Panc1 (cell line): Measurements from ENCODE around the gene EPX. TPM values are rescaled to one million over a fixed set of nuclear protein-coding genes. Genes with fewer than 3 reads are reported as not detected.

Experiments
- ATAC-seq: fragments of 200-7000 bp; cut with Tn5 transposase; 2 replicates; pipeline ENCODE4 v1.9.1; 2020; ENCODE audit warnings: mild to moderate bottlenecking, moderate library complexity
- BruUV-seq: library from RNA; stranded (reverse); fragments of 400-500 nt; replicated peaks from 2 replicates; lab custom pipeline; 2021; lab: Mats Ljungman, UMichigan
- CTCF ChIA-PET: fragments of 300-600 bp; sonication (Branson Sonifier 250); formaldehyde crosslinking; loops from one replicate; lab custom pipeline; 2022; ENCODE audit warnings: antibody characterized with exemption; lab: Charles Lee
- POLR2A ChIA-PET: fragments of 300-600 bp; sonication (Branson Sonifier 250); formaldehyde crosslinking; loops from one replicate; lab custom pipeline; 2022; ENCODE audit warnings: antibody characterized with exemption; lab: Charles Lee
- DNase-seq: peaks from one replicate; pipeline ENCODE4 v3.0.0-alpha.2; 2010; ENCODE audit warnings: low read depth, low spot score
- H3K27ac ChIP-seq: 2 replicates; pipeline ENCODE4 v1.5.1; 2011; ENCODE audit warnings: mild to moderate bottlenecking, low read length, inconsistent platforms
- H3K27me3 ChIP-seq: fragments of 200-500 bp; sonication (Bioruptor generic); 2 replicates; pipeline ENCODE4 v1.6.0; 2014; ENCODE audit warnings: low read length, inconsistent platforms; ENCODE audit not compliant: control insufficient read depth, insufficient read depth
- H3K36me3 ChIP-seq: fragments of 200-500 bp; sonication (Bioruptor generic); 2 replicates; pipeline ENCODE4 v1.5.1; 2014; ENCODE audit warnings: inconsistent platforms, mild to moderate bottlenecking, low read length, moderate library complexity; ENCODE audit not compliant: control insufficient read depth, insufficient read depth
- H3K4me1 ChIP-seq: 2 replicates; pipeline ENCODE4 v1.5.1; 2011; ENCODE audit warnings: inconsistent platforms, mild to moderate bottlenecking, low read length, moderate library complexity; ENCODE audit not compliant: control insufficient read depth, insufficient read depth
- H3K4me3 ChIP-seq, 2 experiments: 2 replicates each; pipeline ENCODE4 v1.5.1; 2011 to 2012; ENCODE audit warnings: low read depth in 2 of 2, low read length in 2 of 2, mild to moderate bottlenecking in 2 of 2, inconsistent platforms in 1 of 2, moderate library complexity in 1 of 2
- H3K9me3 ChIP-seq: fragments of 200-500 bp; sonication (Bioruptor generic); 2 replicates; pipeline ENCODE4 v1.5.1; 2014; ENCODE audit warnings: low read depth, mild to moderate bottlenecking, inconsistent platforms, low read length, moderate library complexity; ENCODE audit not compliant: control insufficient read depth, insufficient read depth
- POLR2AphosphoS5 ChIP-seq: IDR thresholded peaks from 2 replicates; pipeline ENCODE4 v1.6.1; 2012; ENCODE audit warnings: mild to moderate bottlenecking, low read depth, low read length, moderate library complexity
- SIN3A ChIP-seq: IDR thresholded peaks from 2 replicates; pipeline ENCODE4 v1.6.1; 2012; ENCODE audit warnings: low read depth, mild to moderate bottlenecking, low read length, moderate library complexity, borderline replicate concordance; ENCODE audit not compliant: insufficient read depth
- TCF7L2 ChIP-seq: IDR thresholded peaks from 2 replicates; pipeline ENCODE4 v1.6.1; 2011; ENCODE audit warnings: mild to moderate bottlenecking, low read depth, low read length, inconsistent platforms
- in situ Hi-C: cut with HindIII; loops from 2 replicates; pipeline ENCODE4 v1.10.0; 2016; ENCODE audit warnings: low sequenced_read_pairs, low pct_unique_long_range_greater_than_20kb
- intact Hi-C: fragments of 100-400 bp; cut with micrococcal nuclease; formaldehyde crosslinking; loops from one replicate; pipeline ENCODE4 v1.10.0; 2022; ENCODE audit not compliant: unreplicated experiment
- total RNA-seq: library from RNA; stranded (reverse); gene quantifications from one replicate; pipeline ENCODE4 v1.2.1, GENCODE V29; 2021; ENCODE audit not compliant: unreplicated experiment
- TF ChIP-seq, protein P1 (sequence below): fragments of 450-650 bp; IDR thresholded peaks from 2 replicates; pipeline ENCODE4 v1.5.1; 2017; ENCODE audit warnings: mild to moderate bottlenecking
- TF ChIP-seq, protein P2 (sequence below), 2 experiments: IDR thresholded peaks; 2 replicates each; pipeline ENCODE4 v1.6.1; 2011 to 2012; ENCODE audit warnings: low read depth in 2 of 2, control low read depth in 1 of 2, low read length in 1 of 2, mild to moderate bottlenecking in 1 of 2, moderate library complexity in 1 of 2; ENCODE audit not compliant: insufficient read depth in 1 of 2

The EPX gene
- total RNA-seq, 1 experiment from 2014 or later: not detected

DNA sequence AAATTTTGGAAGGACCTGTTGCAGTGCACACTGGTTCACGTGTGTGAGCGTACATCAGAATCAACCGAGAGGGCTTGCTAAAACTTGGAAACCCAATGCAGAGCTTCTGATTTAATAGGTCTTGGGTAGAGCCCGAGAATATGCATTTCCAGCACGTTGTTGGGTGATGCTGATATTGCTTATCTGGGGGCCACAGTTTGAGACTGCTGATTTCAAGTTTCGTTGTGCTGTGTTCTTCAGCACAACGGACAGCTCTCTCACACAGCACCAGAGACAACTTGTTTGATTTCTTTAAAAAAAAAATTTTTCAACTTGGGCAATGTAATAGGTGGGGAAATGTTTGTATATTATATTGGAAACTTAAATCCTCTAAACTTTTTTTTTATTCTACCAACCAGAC lies 16.3 kb upstream of the EPX start:
- no TSS peak for BruUV-seq
- no peak overlapping the region for H3K27ac ChIP-seq
- H3K27me3 ChIP-seq: peaks cover 25% of the 10 kb centered on the region
- H3K9me3 ChIP-seq: no peaks in the 10 kb centered on the region
- POLR2A ChIA-PET: no interaction called here
- in situ Hi-C loops (no loop called here), intact Hi-C loops (no loop called here)
- ATAC-seq (no peak), DNase-seq (no peak)
- CTCF ChIA-PET: no interaction called here
- H3K4me3 ChIP-seq: no peak overlapping the region
- no peaks in the 10 kb centered on the region for H3K4me1 ChIP-seq
- no peaks in the 10 kb centered on the region for H3K36me3 ChIP-seq
- TF ChIP-seq, protein P1, sequence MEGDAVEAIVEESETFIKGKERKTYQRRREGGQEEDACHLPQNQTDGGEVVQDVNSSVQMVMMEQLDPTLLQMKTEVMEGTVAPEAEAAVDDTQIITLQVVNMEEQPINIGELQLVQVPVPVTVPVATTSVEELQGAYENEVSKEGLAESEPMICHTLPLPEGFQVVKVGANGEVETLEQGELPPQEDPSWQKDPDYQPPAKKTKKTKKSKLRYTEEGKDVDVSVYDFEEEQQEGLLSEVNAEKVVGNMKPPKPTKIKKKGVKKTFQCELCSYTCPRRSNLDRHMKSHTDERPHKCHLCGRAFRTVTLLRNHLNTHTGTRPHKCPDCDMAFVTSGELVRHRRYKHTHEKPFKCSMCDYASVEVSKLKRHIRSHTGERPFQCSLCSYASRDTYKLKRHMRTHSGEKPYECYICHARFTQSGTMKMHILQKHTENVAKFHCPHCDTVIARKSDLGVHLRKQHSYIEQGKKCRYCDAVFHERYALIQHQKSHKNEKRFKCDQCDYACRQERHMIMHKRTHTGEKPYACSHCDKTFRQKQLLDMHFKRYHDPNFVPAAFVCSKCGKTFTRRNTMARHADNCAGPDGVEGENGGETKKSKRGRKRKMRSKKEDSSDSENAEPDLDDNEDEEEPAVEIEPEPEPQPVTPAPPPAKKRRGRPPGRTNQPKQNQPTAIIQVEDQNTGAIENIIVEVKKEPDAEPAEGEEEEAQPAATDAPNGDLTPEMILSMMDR: no peak
- TF ChIP-seq POLR2AphosphoS5 (no peak), SIN3A (no peak), TCF7L2 (no peak)
- TF ChIP-seq, protein P2, sequence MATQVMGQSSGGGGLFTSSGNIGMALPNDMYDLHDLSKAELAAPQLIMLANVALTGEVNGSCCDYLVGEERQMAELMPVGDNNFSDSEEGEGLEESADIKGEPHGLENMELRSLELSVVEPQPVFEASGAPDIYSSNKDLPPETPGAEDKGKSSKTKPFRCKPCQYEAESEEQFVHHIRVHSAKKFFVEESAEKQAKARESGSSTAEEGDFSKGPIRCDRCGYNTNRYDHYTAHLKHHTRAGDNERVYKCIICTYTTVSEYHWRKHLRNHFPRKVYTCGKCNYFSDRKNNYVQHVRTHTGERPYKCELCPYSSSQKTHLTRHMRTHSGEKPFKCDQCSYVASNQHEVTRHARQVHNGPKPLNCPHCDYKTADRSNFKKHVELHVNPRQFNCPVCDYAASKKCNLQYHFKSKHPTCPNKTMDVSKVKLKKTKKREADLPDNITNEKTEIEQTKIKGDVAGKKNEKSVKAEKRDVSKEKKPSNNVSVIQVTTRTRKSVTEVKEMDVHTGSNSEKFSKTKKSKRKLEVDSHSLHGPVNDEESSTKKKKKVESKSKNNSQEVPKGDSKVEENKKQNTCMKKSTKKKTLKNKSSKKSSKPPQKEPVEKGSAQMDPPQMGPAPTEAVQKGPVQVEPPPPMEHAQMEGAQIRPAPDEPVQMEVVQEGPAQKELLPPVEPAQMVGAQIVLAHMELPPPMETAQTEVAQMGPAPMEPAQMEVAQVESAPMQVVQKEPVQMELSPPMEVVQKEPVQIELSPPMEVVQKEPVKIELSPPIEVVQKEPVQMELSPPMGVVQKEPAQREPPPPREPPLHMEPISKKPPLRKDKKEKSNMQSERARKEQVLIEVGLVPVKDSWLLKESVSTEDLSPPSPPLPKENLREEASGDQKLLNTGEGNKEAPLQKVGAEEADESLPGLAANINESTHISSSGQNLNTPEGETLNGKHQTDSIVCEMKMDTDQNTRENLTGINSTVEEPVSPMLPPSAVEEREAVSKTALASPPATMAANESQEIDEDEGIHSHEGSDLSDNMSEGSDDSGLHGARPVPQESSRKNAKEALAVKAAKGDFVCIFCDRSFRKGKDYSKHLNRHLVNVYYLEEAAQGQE (IDR thresholded peaks at IDR 0.05; ENCODE audit: insufficient read depth in 1 of 2, low read depth in 2 of 2, low read length in 1 of 2): peak; percentile 89 to 93

DNA sequence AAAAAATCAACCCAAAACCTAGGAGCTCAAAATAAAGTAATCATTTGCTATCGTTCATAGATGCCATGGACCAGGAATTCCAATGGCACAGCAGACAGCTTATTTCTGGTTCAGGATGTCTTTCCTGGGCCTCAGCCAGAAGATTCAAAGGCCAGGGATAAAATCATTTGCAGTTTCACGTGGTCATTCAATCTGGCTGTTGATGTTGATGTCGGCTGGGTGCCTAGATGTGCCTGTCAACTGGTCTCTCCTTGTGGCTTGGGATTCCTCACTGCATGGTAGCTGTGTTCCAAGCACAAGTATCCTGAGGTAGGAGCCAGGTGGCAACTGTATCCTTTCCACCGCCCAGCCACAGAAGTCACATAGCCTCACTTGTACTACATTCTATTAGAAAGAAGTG lies 10.7 kb upstream of the EPX start:
- DNase-seq (no peak), ATAC-seq (no peak)
- no TSS peak for BruUV-seq
- in situ Hi-C loops (no loop called here), intact Hi-C loops (no loop called here)
- H3K4me3 ChIP-seq: no peak overlapping the region
- H3K4me1 ChIP-seq: no peaks in the 10 kb centered on the region
- no peaks in the 10 kb centered on the region for H3K27me3 ChIP-seq
- H3K27ac ChIP-seq: no peak overlapping the region
- H3K36me3 ChIP-seq: no peaks in the 10 kb centered on the region
- ChIA-PET POLR2A (no interaction called here), CTCF (no interaction called here)
- no peaks in the 10 kb centered on the region for H3K9me3 ChIP-seq
- TF ChIP-seq SIN3A: no peak
- TF ChIP-seq, protein P2 (IDR thresholded peaks at IDR 0.05; ENCODE audit: insufficient read depth in 1 of 2, low read depth in 2 of 2, low read length in 1 of 2): no peak
- no peak for TF ChIP-seq TCF7L2
- TF ChIP-seq, protein P1: no peak
- no peak for TF ChIP-seq POLR2AphosphoS5
